SU-DHL-6 (cell line): ENCODE data around the gene CD200.

Source experiments
- EZH2phosphoT487 ChIP-seq: fragments of 200-600 bp; sonication (generic), shearing (Covaris generic); conservative IDR thresholded peaks from 2 replicates; pipeline ENCODE4 v1.6.1; 2018; ENCODE audit warnings: mild to moderate bottlenecking, antibody characterized with exemption, low read length, moderate library complexity, mixed read lengths
- TF ChIP-seq, protein P1 (sequence below): fragments of 200-600 bp; sonication (generic); IDR thresholded peaks from one replicate; pipeline ENCODE4 v1.5.1; 2017; ENCODE audit warnings: antibody characterized with exemption, mild to moderate bottlenecking, low read length, moderate library complexity; ENCODE audit not compliant: insufficient read depth, poor library complexity, severe bottlenecking

DNA sequence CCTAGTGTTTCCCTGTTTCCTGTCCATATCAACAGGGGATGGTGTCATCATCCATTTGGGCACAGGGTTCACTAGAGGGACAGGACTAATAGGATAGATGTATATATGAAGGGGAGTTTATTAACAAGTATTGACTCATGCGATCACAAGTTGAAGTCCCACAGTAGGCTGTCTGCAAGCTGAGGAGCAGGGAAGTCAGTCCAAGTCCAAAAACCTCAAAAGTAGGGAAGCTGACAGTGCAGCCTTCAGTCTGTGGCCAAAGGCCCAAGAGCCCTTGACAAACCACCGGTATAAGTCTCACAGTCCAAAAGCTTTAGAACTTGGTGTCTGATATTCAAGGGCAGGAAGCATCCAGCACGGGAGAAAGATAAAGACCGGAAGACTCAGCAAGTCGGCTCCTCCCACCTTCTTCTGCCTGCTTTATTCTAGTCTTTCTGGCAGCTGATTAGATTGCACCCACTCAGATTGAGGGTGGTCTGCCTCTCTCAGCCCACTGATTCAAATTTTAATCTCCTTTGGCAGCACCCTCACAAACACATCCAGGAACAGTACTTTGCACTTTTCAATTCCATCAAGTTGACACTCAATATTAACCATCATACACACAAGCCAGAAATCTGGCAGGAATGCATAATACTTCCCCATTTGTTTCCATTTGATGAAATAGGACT, 43.4 kb downstream of the CD200 start:
- TF ChIP-seq, protein P1, sequence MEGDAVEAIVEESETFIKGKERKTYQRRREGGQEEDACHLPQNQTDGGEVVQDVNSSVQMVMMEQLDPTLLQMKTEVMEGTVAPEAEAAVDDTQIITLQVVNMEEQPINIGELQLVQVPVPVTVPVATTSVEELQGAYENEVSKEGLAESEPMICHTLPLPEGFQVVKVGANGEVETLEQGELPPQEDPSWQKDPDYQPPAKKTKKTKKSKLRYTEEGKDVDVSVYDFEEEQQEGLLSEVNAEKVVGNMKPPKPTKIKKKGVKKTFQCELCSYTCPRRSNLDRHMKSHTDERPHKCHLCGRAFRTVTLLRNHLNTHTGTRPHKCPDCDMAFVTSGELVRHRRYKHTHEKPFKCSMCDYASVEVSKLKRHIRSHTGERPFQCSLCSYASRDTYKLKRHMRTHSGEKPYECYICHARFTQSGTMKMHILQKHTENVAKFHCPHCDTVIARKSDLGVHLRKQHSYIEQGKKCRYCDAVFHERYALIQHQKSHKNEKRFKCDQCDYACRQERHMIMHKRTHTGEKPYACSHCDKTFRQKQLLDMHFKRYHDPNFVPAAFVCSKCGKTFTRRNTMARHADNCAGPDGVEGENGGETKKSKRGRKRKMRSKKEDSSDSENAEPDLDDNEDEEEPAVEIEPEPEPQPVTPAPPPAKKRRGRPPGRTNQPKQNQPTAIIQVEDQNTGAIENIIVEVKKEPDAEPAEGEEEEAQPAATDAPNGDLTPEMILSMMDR, result no peak
- TF ChIP-seq EZH2phosphoT487, result no peak
